OCI-LY1 (cell line): ENCODE results near the gene LRRC28.

ENCODE experiments used
- H2AFZ ChIP-seq: fragments of 200-600 bp; sonication (generic), shearing (Covaris generic); 2 replicates; pipeline ENCODE4 v1.6.0; 2014; ENCODE audit warnings: antibody characterized with exemption, mild to moderate bottlenecking, low read length
- H3F3A ChIP-seq: fragments of 200-600 bp; sonication (generic), shearing (Covaris generic); 2 replicates; pipeline ENCODE4 v1.6.0; 2014; ENCODE audit warnings: mild to moderate bottlenecking, antibody characterized with exemption, low read length, moderate library complexity; ENCODE audit not compliant: insufficient read depth
- H3K27ac ChIP-seq: fragments of 200-600 bp; sonication (generic); 2 replicates; pipeline ENCODE4 v1.5.1; 2014; ENCODE audit warnings: low read length, mixed run types, mild to moderate bottlenecking, low read depth; ENCODE audit not compliant: poor library complexity, severe bottlenecking
- H3K27me3 ChIP-seq: fragments of 200-600 bp; sonication (generic); 2 replicates; pipeline ENCODE4 v1.6.0; 2014; ENCODE audit warnings: antibody characterized with exemption, mild to moderate bottlenecking, low read length, moderate library complexity; ENCODE audit not compliant: insufficient read depth
- H3K36me3 ChIP-seq: fragments of 200-600 bp; sonication (generic); 2 replicates; pipeline ENCODE4 v1.6.1; 2014; ENCODE audit warnings: mild to moderate bottlenecking, antibody characterized with exemption, low read length, moderate library complexity, mixed read lengths; ENCODE audit not compliant: insufficient read depth
- H3K4me1 ChIP-seq: fragments of 200-600 bp; sonication (generic); 2 replicates; pipeline ENCODE4 v1.5.1; 2014; ENCODE audit warnings: mild to moderate bottlenecking, low read length, moderate library complexity; ENCODE audit not compliant: insufficient read depth, severe bottlenecking
- H3K4me2 ChIP-seq: fragments of 200-600 bp; sonication (generic), shearing (Covaris generic); 2 replicates; pipeline ENCODE4 v1.6.1; 2014; ENCODE audit warnings: low read length
- H3K4me3 ChIP-seq: fragments of 200-600 bp; sonication (generic); 2 replicates; pipeline ENCODE4 v1.5.1; 2014; ENCODE audit warnings: low read length, low read depth, mild to moderate bottlenecking, mixed read lengths; ENCODE audit not compliant: poor library complexity, severe bottlenecking
- H3K79me2 ChIP-seq: fragments of 200-600 bp; shearing (Covaris generic); 2 replicates; pipeline ENCODE4 v1.6.1; 2016; ENCODE audit warnings: mixed run types, low read length, mixed read lengths; ENCODE audit not compliant: insufficient read depth
- H3K9ac ChIP-seq: fragments of 200-600 bp; sonication (generic), shearing (Covaris generic); 2 replicates; pipeline ENCODE4 v1.6.1; 2014; ENCODE audit warnings: mild to moderate bottlenecking, low read length, mixed read lengths
- H3K9me2 ChIP-seq: fragments of 200-600 bp; sonication (generic), shearing (Covaris generic); 2 replicates; pipeline ENCODE4 v1.6.1; 2014; ENCODE audit warnings: low read depth, mild to moderate bottlenecking, low read length, mixed read lengths
- H3K9me3 ChIP-seq: fragments of 200-600 bp; shearing (Covaris generic); 2 replicates; pipeline ENCODE4 v1.6.1; 2014; ENCODE audit warnings: low read length, mixed read lengths
- H4K20me1 ChIP-seq: fragments of 200-600 bp; sonication (generic), shearing (Covaris generic); 2 replicates; pipeline ENCODE4 v1.6.0; 2016; ENCODE audit warnings: mild to moderate bottlenecking, low read length; ENCODE audit not compliant: insufficient read depth
- CTCF ChIP-seq: fragments of 200-600 bp; sonication (generic), shearing (Covaris generic); IDR thresholded peaks from 2 replicates; pipeline ENCODE4 v1.5.1; 2017; ENCODE audit warnings: mild to moderate bottlenecking, antibody characterized with exemption, low read length, moderate library complexity, mixed read lengths
- EZH2 ChIP-seq: fragments of 200-600 bp; sonication (generic), shearing (Covaris generic); IDR thresholded peaks from 2 replicates; pipeline ENCODE4 v1.8.0; 2017; ENCODE audit warnings: borderline replicate concordance, mixed run types, mild to moderate bottlenecking, antibody characterized with exemption, low read length, moderate library complexity, mixed read lengths

The LRRC28 gene

GRCh38 chr15:99430881-99431401 is 179.7 kb downstream of the LRRC28 start:
- H3K79me2 ChIP-seq: no peaks in the 10 kb centered on the region
- no peak overlapping the region for H3K4me2 ChIP-seq
- TF ChIP-seq EZH2 (no peak), CTCF (no peak)
- no peak overlapping the region for H3K4me3 ChIP-seq
- no peaks in the 10 kb centered on the region for H3K9me2 ChIP-seq
- no peak overlapping the region for H3K27ac ChIP-seq
- H3K27me3 ChIP-seq: peaks cover 11% of the 10 kb centered on the region
- H2AFZ ChIP-seq: no peak overlapping the region
- no peak overlapping the region for H3K9ac ChIP-seq
- no peaks in the 10 kb centered on the region for H3F3A ChIP-seq
- no peaks in the 10 kb centered on the region for H3K4me1 ChIP-seq
- H3K9me3 ChIP-seq: no peaks in the 10 kb centered on the region
- H4K20me1 ChIP-seq: no peaks in the 10 kb centered on the region
- no peaks in the 10 kb centered on the region for H3K36me3 ChIP-seq

- H3F3A ChIP-seq: no peaks in the 10 kb centered on the region
- no peaks in the 10 kb centered on the region for H4K20me1 ChIP-seq
- no peak overlapping the region for H3K9ac ChIP-seq
- no peak overlapping the region for H3K4me2 ChIP-seq
- no peaks in the 10 kb centered on the region for H3K4me1 ChIP-seq
- H3K36me3 ChIP-seq: no peaks in the 10 kb centered on the region
- TF ChIP-seq EZH2: no peak
- no peak for TF ChIP-seq CTCF
- no peak overlapping the region for H3K27ac ChIP-seq
- H3K79me2 ChIP-seq: no peaks in the 10 kb centered on the region
- no peaks in the 10 kb centered on the region for H3K9me2 ChIP-seq
- H2AFZ ChIP-seq: no peak overlapping the region
- H3K27me3 ChIP-seq: peaks cover 11% of the 10 kb centered on the region
- no peak overlapping the region for H3K4me3 ChIP-seq
- H3K9me3 ChIP-seq: no peaks in the 10 kb centered on the region
Measured at GRCh38 chr15:99431661-99432091, 180.4 kb downstream of the LRRC28 start.

GRCh38 chr15:99432271-99433025 is 181.2 kb downstream of the LRRC28 start:
- no peak overlapping the region for H3K9ac ChIP-seq
- no peaks in the 10 kb centered on the region for H3K79me2 ChIP-seq
- H2AFZ ChIP-seq: no peak overlapping the region
- peaks cover 11% of the 10 kb centered on the region for H3K27me3 ChIP-seq
- no peaks in the 10 kb centered on the region for H3F3A ChIP-seq
- H3K4me1 ChIP-seq: no peaks in the 10 kb centered on the region
- H3K4me3 ChIP-seq: no peak overlapping the region
- H3K9me3 ChIP-seq: no peaks in the 10 kb centered on the region
- H3K9me2 ChIP-seq: no peaks in the 10 kb centered on the region
- no peak overlapping the region for H3K27ac ChIP-seq
- H4K20me1 ChIP-seq: no peaks in the 10 kb centered on the region
- TF ChIP-seq CTCF (no peak), EZH2 (no peak)
- H3K36me3 ChIP-seq: no peaks in the 10 kb centered on the region
- H3K4me2 ChIP-seq: no peak overlapping the region
